CD4-positive, alpha-beta T cell treated with Interleukin-17A for 1 hour (primary cell): ENCODE data around the gene SPPL2C.
"Not testable (repeated sequence)": the region's sequence is repeated elsewhere in the genome, so short reads cannot be mapped to it uniquely, and the experiment has no call there.

Source experiments
- DNase-seq: peaks from one replicate; pipeline ENCODE4 v3.0.0-alpha.2; 2020

The SPPL2C gene

GRCh38 chr17:45851022-45851421 lies 6.3 kb downstream of the SPPL2C start:
- no peak for DNase-seq

- no peak for DNase-seq
Observed at GRCh38 chr17:45851464-45851863, 6.8 kb downstream of the SPPL2C start.

- no peak for DNase-seq
Observed at GRCh38 chr17:45851873-45852272, 7.2 kb downstream of the SPPL2C start.

DNA sequence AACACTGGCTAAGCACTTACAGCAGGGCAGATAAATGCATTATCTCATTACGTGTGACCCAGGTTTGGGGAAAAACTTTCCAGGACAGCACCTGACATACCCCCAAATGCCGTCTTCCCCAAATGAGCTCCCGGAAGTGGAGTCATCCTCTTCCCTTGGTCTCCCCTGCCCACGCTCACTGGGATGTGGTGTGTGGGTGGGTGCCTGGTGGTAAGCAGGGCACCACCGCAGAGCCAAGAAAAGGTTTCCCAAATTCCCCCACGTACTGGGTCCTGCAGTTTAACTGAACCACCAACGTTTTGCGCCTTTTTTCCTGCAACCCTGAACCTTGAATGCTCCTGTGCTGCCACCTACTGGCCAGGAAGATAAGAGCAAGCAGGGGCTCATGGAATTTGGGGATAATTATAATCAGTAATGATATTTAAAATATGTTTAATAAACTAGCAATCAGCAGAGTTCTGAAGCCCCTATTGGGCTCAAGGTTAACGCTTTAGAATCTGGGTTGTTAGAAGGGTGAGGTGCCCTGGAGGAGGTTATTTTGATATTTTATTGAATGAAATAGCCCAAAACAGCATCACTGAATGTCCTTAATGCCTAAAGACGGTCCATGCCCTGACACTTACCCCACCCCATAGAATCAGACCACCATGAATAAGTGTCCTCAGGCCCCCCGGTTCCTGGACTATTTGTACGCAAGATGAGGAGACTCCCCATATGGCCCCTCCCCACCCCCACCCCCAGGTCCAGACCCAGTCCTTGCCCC lies 8.0 kb downstream of the SPPL2C start:
- peak; percentile 53 for DNase-seq

DNA sequence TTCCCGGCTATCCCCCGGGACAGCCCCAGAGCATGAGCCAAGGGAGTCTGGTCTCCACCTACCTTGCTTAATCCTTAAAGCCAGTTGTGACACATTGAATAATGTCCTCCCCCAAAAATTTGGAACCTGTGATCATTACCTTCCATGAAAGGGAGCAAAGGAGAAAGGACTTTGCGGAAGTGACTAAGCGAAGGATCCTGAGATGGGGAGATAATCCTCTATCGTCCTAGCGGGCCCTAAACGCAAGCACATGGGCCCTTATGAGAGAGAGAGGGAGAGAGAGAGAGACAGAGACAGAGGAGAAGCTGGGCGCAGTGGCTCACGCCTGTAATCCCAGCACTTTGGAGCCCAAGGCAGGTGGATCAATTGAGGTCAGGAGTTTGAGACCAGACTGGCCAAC lies 9.5 kb downstream of the SPPL2C start:
- DNase-seq = no peak

GRCh38 chr17:45855691-45856336 lies 11.1 kb downstream of the SPPL2C start:
- DNase-seq = no peak

GRCh38 chr17:45857977-45858708 lies 13.5 kb downstream of the SPPL2C start:
- no peak for DNase-seq

- DNase-seq = no peak
Observed at GRCh38 chr17:45861165-45861564, 16.5 kb downstream of the SPPL2C start.

DNA sequence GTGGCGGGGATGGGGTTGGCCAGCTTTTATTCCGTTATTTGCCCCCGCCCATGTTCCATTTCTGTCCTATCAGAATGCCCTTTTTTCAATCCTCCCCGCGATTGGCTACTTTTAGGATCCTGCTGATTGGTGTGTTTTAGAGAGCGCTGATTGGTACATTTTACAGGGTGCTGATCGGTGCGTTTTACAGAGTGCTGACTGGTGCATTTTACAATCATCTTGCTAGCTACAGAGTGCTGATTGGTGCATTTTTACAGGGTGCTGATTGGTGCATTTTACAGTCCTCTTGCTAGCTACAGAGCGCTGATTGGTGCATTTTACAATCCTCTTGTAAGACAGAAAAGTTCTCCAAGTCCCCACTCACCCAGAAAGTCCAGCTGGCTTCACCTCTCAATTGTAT lies 17.4 kb downstream of the SPPL2C start:
- not testable (repeated sequence) for DNase-seq

GRCh38 chr17:45863857-45864654 lies 19.4 kb downstream of the SPPL2C start:
- DNase-seq = no peak

DNA sequence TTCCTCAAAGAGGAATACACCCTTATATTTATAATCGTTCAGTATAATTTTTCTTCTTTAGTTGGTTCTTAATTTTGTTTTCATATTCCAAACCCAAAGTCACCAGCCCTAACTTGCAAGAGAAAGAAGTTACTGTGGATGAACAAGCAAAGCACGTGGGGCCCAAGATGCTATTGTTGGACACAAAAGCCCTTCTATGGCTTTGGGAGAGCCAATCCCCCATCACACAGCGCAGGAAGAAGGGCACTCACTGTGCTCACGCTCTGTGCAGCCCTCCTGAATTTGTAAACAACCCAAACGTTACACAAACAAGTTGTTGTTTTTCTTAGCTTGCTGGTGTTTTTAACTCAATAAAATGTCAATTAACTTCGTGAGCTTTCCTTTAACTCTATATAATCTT lies 22.5 kb downstream of the SPPL2C start:
- no peak for DNase-seq

- DNase-seq = no peak
Observed at GRCh38 chr17:45867702-45868101, 23.0 kb downstream of the SPPL2C start.

DNA sequence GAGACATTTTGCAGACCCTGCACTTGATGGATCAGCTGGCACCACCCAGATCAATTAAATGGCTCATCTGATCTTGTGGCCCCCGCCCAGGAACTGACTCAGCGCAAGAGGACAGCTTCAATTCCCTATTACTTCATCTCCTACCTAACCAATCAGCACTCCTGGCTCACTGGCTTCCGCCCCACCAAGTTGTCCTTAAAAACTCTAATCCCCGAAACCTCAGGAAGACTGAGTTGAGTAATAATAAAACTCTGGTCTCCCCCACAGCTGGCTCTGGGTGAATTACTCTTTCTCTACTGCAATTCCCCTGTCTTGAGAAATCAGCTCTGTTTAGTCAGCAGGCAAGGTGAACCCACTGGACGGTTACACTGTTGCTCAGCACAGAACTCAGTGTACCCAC lies 23.6 kb downstream of the SPPL2C start:
- DNase-seq = no peak

DNA sequence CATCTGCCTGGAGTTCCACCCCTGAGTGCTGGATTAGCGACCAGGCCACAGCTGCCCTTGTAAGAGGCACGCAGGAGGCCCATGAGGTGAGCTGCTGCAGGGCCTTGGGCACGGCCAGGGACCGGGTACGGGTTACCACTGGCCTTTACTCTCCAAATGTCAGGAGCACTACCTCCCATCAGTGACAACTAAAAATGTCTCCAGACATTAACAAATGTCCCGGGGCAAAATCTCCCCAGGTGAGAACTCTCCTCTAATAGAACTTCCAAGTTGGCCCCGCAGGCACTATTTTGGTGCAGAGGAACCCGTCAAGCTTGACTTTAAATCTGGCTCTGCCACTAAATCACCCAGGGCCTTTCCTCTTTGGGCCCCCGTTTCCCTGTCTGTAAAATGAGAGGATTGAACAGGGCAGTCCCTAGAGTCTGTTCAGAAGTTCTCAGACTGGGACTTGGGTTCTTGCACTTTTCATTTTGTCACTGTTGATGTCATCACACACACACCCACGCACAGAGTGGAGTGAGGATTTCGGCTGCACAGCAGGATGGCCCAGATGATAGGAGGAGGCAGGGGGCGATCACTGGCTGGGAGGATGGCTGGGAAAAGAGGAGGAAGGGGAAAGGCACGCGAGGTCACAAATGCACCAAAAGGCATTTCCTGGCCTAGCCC lies 25.1 kb downstream of the SPPL2C start:
- no peak for DNase-seq

DNA sequence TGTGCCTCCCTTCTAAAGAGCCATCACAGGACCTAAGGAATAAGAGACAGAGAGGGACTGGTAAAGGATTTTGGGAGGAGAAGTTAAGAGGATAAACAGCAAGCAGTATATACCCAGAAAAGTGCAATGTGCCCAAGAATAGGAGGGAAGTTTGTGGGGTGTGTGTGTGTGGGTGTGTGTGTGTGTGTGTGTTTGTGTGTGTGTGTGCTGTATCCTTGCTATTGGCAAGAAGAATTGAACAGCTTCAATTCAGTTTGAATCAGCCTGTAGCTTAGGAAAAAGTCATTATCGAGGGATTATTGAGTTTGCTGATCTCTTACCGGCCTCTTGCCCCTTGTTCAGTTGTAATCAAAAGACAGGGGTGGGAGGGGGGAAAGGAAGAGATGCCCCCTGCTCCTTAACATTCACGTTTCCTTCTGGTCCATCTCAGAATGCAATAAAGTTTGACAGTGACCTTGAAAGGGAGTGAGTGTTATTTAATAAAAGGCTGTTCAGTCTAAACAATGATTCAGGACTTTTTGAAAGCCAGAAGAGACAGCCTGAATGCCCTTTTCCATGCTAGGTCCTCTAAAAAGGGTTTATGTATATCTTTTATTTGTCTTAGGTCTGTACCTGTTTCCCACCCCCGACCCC lies 25.8 kb downstream of the SPPL2C start:
- no peak for DNase-seq

- no peak for DNase-seq
Observed at GRCh38 chr17:45871718-45872117, 27.0 kb downstream of the SPPL2C start.

DNA sequence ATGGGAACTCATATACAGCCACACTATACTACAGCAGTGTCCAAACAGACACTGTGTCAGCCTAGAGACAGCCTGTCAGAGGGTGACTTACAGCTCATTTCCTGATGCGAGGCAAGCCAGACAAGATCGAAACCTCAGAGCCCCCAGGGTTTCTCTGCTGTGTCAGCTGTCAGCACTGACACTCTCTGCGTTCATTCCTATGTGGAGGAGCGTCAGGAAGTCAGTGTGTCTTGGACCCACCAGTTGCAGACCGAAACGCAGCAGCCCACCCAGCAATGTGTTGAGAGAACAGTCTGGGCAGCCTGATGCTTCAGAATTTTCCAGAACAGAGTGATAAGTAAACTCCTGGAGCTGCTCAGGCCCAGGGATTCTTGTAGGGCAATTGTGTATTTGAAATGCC lies 29.0 kb downstream of the SPPL2C start:
- peak; percentile 41 for DNase-seq

GRCh38 chr17:45874151-45874550 lies 29.5 kb downstream of the SPPL2C start:
- DNase-seq = peak; percentile 31

- no peak for DNase-seq
Observed at GRCh38 chr17:45876539-45876938, 31.9 kb downstream of the SPPL2C start.

- no peak for DNase-seq
Observed at GRCh38 chr17:45877467-45877866, 32.8 kb downstream of the SPPL2C start.

- no peak for DNase-seq
Observed at GRCh38 chr17:45883063-45883462, 38.4 kb downstream of the SPPL2C start.

- DNase-seq = no peak
Observed at GRCh38 chr17:45886852-45887251, 42.2 kb downstream of the SPPL2C start.
